Endothelial cell (in vitro differentiated cells): ENCODE data around the gene OR2G3. TPM values are rescaled to one million over a fixed set of nuclear protein-coding genes. Genes with fewer than 3 reads are reported as not detected.

ENCODE experiments used
- DNase-seq: peaks from one replicate; pipeline ENCODE4 v3.0.0; 2021; ENCODE audit warnings: low spot score
- H3K27ac Mint-ChIP-seq: one replicate; pipeline ENCODE4 v1.8.0; 2021; ENCODE audit warnings: mixed read lengths, inconsistent platforms; ENCODE audit not compliant: unreplicated experiment
- H3K27me3 Mint-ChIP-seq: one replicate; pipeline ENCODE4 v1.8.0; 2021; ENCODE audit warnings: mild to moderate bottlenecking, moderate library complexity, mixed read lengths, inconsistent platforms; ENCODE audit not compliant: unreplicated experiment
- H3K36me3 Mint-ChIP-seq: one replicate; pipeline ENCODE4 v1.8.0; 2021; ENCODE audit warnings: mild to moderate bottlenecking, low read depth, mixed read lengths, inconsistent platforms; ENCODE audit not compliant: unreplicated experiment
- H3K4me1 Mint-ChIP-seq: one replicate; pipeline ENCODE4 v1.8.0; 2021; ENCODE audit warnings: mild to moderate bottlenecking, mixed read lengths, inconsistent platforms; ENCODE audit not compliant: unreplicated experiment
- H3K4me3 Mint-ChIP-seq: one replicate; pipeline ENCODE4 v1.8.0; 2021; ENCODE audit warnings: mild to moderate bottlenecking, mixed read lengths, inconsistent platforms; ENCODE audit not compliant: unreplicated experiment
- H3K9me3 Mint-ChIP-seq: one replicate; pipeline ENCODE4 v1.8.0; 2021; ENCODE audit warnings: mixed read lengths, inconsistent platforms; ENCODE audit not compliant: unreplicated experiment
- total RNA-seq: library from RNA; stranded (reverse); fragmentation: NEBNext Ultra II Directional; extraction: Animal tissue kit (Norgen Biotek cat#: 25700); gene quantifications from one replicate; pipeline ENCODE4 v1.2.1, GENCODE V29; 2021; ENCODE audit not compliant: unreplicated experiment
- TF ChIP-seq, protein P1 (sequence below): fragments of 200-600 bp; sonication (generic); IDR thresholded peaks from one replicate; pipeline ENCODE4 v1.5.0; 2021; ENCODE audit warnings: antibody characterized with exemption; ENCODE audit not compliant: unreplicated experiment

Gene OR2G3
- total RNA-seq, 1 donor from 2014 or later = not detected

DNA sequence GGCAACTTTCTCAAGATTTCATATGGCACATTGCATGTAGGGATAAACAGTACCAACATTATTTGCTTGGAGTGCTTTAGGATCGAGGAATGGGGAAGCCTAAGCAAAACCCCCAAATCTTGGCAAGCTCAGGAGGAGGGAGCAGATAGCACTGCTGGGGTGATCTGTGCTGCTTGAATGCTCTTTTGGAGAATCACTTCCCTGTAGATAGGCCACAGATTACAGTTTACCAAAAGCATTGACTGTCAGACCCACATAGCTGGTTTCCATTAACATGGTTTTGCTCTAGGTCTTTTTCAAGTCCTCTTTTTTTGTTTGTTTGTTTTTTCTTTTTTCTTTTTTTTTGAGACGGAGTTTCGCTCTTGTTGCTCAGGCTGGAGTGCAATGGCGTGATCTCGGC is 37.4 kb downstream of the OR2G3 start:
- no peak for DNase-seq
- Mint-ChIP-seq H3K4me1 (peaks cover 6% of the 10 kb centered on the region), H3K4me3 (no peak overlapping the region), H3K27ac (no peak overlapping the region), H3K27me3 (peaks cover 3% of the 10 kb centered on the region), H3K36me3 (no peaks in the 10 kb centered on the region), H3K9me3 (no peaks in the 10 kb centered on the region)
- TF ChIP-seq, protein P1, sequence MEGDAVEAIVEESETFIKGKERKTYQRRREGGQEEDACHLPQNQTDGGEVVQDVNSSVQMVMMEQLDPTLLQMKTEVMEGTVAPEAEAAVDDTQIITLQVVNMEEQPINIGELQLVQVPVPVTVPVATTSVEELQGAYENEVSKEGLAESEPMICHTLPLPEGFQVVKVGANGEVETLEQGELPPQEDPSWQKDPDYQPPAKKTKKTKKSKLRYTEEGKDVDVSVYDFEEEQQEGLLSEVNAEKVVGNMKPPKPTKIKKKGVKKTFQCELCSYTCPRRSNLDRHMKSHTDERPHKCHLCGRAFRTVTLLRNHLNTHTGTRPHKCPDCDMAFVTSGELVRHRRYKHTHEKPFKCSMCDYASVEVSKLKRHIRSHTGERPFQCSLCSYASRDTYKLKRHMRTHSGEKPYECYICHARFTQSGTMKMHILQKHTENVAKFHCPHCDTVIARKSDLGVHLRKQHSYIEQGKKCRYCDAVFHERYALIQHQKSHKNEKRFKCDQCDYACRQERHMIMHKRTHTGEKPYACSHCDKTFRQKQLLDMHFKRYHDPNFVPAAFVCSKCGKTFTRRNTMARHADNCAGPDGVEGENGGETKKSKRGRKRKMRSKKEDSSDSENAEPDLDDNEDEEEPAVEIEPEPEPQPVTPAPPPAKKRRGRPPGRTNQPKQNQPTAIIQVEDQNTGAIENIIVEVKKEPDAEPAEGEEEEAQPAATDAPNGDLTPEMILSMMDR = no peak

DNA sequence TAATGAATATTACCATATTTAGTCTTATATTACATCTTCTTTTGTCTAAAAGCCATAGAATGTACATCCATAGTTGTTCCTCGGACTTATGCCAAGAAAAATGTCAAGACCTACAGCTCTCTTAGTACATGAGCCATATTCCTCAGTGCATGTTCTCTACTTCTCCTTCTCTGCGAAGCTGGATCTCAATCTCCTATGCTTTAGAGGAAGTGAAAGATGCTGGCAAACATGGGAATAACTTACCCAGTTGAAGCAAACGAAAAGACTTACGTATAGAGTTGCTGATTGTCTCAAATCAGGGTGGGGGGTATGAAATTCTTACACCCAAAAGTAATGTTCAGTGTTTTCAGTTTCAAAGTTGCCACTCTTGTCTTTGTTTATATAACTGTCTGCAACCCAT is 41.5 kb downstream of the OR2G3 start:
- peaks cover 3% of the 10 kb centered on the region for H3K27me3 Mint-ChIP-seq
- H3K9me3 Mint-ChIP-seq = no peaks in the 10 kb centered on the region
- H3K4me3 Mint-ChIP-seq = no peak overlapping the region
- peaks cover 7% of the 10 kb centered on the region for H3K4me1 Mint-ChIP-seq
- no peaks in the 10 kb centered on the region for H3K36me3 Mint-ChIP-seq
- DNase-seq = no peak
- H3K27ac Mint-ChIP-seq = no peak overlapping the region
- TF ChIP-seq, protein P1 = no peak

DNA sequence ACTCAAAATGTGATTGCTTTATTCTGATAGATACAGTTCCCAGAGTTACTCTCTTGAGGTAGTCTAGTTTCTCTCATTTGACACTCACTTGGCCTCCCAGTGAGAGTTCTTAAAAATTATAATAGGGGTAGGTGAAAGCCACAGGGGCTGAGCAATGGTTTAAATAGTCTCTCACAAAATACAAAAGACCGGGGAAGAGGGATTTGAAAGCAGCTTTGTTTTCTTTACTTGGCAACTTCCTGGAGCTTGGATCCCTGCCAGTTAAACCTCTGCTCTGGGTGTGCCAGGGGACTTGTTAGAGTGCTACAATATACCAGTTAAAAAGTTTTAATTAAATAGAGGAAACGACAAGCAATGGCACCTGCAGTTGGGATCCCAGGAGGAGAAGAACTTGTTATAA is 42.5 kb downstream of the OR2G3 start:
- H3K4me1 Mint-ChIP-seq = peaks cover 7% of the 10 kb centered on the region
- H3K4me3 Mint-ChIP-seq = no peak overlapping the region
- TF ChIP-seq, protein P1 = no peak
- H3K27ac Mint-ChIP-seq = no peak overlapping the region
- DNase-seq = no peak
- H3K27me3 Mint-ChIP-seq = peaks cover 1% of the 10 kb centered on the region
- no peaks in the 10 kb centered on the region for H3K9me3 Mint-ChIP-seq
- H3K36me3 Mint-ChIP-seq = no peaks in the 10 kb centered on the region

DNA sequence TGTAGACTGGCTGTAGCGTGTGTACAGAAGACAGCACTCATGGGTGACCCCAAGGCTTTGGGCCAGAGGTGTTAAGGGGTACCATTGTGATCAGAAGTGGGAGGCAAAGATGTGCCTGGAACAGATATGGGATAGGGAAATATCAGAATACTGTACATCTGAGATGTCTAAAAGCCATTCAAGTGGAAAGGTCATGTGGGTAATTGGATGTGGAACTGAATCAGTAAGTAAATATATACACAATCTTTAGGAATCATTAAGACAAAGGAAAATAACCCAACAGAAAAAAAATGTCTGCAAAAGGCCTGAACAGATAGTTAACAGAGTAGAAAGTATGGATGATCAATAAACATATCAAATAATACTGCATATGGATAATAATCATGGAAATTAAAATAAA is 47.7 kb downstream of the OR2G3 start:
- no peak overlapping the region for H3K27ac Mint-ChIP-seq
- H3K4me3 Mint-ChIP-seq = no peak overlapping the region
- peaks cover 2% of the 10 kb centered on the region for H3K27me3 Mint-ChIP-seq
- no peaks in the 10 kb centered on the region for H3K4me1 Mint-ChIP-seq
- H3K36me3 Mint-ChIP-seq = no peaks in the 10 kb centered on the region
- TF ChIP-seq, protein P1 = no peak
- no peaks in the 10 kb centered on the region for H3K9me3 Mint-ChIP-seq
- no peak for DNase-seq

Other genes with a start within 250 kb of the OR2G3 start
- 0.44 TPM for gene NLRP3, start 189.4 kb upstream of the OR2G3 start, total RNA-seq
- not detected for gene OR2B11, start 147.5 kb upstream of the OR2G3 start, total RNA-seq
- gene OR2C3, start 69.1 kb upstream of the OR2G3 start, total RNA-seq = not detected
- gene GCSAML, start 56.5 kb upstream of the OR2G3 start, total RNA-seq = 0.23 TPM
- gene OR2G2, start 17.2 kb upstream of the OR2G3 start, total RNA-seq = not detected
- gene OR13G1, start 74.2 kb downstream of the OR2G3 start, total RNA-seq = not detected
- not detected for gene OR6F1, start 111.1 kb downstream of the OR2G3 start, total RNA-seq
- gene OR14K1, start 133.0 kb downstream of the OR2G3 start, total RNA-seq = not detected
- not detected for gene OR14A2, start 142.6 kb downstream of the OR2G3 start, total RNA-seq
- gene OR1C1, start 155.0 kb downstream of the OR2G3 start, total RNA-seq = not detected
- not detected for gene OR14A16, start 218.5 kb downstream of the OR2G3 start, total RNA-seq
- gene OR11L1, start 236.3 kb downstream of the OR2G3 start, total RNA-seq = not detected